ENCODE results near the gene UBA3.

DNA sequence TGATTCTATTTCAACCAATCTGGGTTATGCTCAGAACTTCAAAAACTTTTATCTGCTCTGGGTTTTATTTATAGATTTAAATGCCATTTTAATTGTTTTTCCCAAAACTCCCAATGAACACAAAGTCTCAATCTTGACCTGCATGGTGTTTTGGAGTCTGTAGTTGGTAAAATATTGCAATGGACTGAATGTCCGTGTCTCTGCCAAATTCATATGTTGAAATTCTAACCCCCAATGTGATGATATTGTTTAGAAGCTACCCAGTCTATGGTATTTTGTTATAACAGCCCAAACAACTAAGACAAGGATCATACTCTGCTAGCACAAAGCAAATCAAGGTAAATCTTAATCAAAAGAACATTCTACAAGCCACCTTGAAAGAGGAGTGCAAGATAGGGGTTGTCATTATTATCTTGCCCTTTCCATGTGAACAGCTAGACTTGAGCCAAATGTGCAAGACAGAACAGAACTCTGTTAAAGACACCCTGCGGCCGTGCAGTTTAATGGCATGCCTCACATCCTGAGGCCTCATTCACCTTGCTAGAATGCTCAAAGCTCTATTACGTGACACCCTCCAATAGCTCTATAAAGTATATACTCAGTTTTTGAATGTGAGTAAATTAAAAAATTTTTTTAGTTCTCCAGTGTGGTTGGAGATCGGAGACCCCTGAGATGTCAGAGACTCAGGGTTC lies 74.2 kb downstream of the UBA3 start:
- TF ChIP-seq, protein P1, sequence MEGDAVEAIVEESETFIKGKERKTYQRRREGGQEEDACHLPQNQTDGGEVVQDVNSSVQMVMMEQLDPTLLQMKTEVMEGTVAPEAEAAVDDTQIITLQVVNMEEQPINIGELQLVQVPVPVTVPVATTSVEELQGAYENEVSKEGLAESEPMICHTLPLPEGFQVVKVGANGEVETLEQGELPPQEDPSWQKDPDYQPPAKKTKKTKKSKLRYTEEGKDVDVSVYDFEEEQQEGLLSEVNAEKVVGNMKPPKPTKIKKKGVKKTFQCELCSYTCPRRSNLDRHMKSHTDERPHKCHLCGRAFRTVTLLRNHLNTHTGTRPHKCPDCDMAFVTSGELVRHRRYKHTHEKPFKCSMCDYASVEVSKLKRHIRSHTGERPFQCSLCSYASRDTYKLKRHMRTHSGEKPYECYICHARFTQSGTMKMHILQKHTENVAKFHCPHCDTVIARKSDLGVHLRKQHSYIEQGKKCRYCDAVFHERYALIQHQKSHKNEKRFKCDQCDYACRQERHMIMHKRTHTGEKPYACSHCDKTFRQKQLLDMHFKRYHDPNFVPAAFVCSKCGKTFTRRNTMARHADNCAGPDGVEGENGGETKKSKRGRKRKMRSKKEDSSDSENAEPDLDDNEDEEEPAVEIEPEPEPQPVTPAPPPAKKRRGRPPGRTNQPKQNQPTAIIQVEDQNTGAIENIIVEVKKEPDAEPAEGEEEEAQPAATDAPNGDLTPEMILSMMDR (IDR thresholded peaks at IDR 0.05): no peak
- TF ChIP-seq POLR2A (IDR thresholded peaks at IDR 0.05): no peak
